LNCAP (cell line): ENCODE measurements around the gene TPBGL.

Source experiments
- CTCF ChIP-seq: fragments of 450-650 bp; IDR thresholded peaks from 2 replicates; pipeline ENCODE4 v1.5.1; 2017; ENCODE audit warnings: mild to moderate bottlenecking

TPBGL gene

GRCh38 chr11:75264971-75265370 is 24.4 kb downstream of the TPBGL start:
- no peak for TF ChIP-seq CTCF

GRCh38 chr11:75265851-75266531 is 25.4 kb downstream of the TPBGL start:
- TF ChIP-seq CTCF = no peak

DNA sequence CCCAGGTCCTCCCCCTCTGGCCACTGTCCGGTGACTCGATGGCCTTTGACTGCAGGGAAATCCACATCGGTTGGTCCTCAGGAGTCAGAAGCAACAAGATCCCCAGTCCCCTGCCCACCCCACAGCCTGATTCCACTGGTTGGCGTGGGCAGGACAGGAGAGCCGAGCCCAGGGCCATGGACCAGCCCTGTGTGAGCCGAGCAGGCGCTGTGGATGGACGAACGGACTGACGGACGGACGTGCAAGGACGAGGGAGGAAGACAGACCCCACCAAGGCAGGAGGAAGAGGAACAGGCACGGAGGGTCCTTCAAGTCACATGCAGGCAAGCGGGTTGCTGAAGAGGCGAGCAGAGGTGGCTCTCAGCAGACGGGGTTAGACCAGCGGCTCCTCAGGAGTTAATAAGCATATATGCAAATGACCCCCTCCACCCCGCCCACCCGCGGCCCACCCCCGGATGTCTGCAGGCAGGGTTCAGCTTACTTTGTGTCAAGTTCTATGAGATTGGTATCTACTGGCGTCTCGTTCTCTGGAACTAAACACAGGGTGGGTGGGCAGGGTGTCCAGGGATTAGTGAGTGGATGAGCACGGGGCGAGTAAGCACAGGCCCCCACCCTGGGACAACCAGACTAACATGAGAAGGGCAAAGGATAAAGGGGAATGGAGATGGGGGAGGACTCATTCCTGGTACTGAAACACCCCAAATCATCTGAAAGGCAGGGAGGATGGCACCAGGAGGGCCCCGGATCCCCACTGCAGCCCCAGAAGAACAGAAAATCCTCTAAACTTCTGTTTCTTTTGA is 26.8 kb downstream of the TPBGL start:
- no peak for TF ChIP-seq CTCF

GRCh38 chr11:75268626-75269366 is 28.2 kb downstream of the TPBGL start:
- no peak for TF ChIP-seq CTCF

DNA sequence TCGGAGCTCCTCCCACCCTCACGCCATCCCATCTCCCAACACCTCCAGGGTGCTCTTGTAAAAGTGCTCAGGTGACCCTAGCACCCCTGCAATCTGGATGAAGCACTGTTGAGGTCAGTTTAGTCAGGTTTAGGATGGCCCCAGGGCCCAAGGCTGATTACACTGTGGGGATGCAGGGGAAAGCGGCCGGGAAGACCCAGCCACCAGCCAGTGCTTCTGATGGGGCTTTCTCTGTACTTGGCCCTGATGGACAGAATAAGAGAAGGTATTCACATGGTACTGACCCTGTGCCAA is 28.7 kb downstream of the TPBGL start:
- no peak for TF ChIP-seq CTCF

DNA sequence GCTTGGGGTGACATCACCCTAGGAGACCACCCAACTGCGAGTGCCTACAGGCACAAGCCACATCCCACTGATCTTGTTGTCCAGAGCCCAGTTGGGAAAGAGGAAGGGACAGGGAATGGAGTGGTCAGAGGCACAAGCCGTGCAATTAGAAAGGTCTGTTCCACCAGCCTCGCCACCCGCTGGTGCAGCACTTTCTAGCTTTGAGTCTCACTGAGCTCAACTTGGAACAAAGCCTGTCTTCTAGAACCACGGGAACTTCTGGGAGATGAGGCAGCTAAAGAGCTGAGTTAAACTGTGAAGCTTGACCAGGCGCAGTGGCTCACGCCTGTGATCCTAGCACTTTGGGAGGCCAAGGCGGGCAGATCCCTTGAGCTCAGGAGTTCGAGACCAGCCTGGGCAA is 29.3 kb downstream of the TPBGL start:
- TF ChIP-seq CTCF = no peak

GRCh38 chr11:75270896-75271418 is 30.4 kb downstream of the TPBGL start:
- TF ChIP-seq CTCF = peak; percentile 46
